Stimulated activated CD8-positive, alpha-beta memory T cell treated with anti-CD3 and anti-CD28 coated beads, Interleukin-4, amount 100 ng/mL, for 48 hours (primary cell): ENCODE measurements around the gene IBA57.

Source experiments
- DNase-seq: peaks from one replicate; pipeline ENCODE4 v3.0.0-alpha.2; 2020

The IBA57 gene

DNA sequence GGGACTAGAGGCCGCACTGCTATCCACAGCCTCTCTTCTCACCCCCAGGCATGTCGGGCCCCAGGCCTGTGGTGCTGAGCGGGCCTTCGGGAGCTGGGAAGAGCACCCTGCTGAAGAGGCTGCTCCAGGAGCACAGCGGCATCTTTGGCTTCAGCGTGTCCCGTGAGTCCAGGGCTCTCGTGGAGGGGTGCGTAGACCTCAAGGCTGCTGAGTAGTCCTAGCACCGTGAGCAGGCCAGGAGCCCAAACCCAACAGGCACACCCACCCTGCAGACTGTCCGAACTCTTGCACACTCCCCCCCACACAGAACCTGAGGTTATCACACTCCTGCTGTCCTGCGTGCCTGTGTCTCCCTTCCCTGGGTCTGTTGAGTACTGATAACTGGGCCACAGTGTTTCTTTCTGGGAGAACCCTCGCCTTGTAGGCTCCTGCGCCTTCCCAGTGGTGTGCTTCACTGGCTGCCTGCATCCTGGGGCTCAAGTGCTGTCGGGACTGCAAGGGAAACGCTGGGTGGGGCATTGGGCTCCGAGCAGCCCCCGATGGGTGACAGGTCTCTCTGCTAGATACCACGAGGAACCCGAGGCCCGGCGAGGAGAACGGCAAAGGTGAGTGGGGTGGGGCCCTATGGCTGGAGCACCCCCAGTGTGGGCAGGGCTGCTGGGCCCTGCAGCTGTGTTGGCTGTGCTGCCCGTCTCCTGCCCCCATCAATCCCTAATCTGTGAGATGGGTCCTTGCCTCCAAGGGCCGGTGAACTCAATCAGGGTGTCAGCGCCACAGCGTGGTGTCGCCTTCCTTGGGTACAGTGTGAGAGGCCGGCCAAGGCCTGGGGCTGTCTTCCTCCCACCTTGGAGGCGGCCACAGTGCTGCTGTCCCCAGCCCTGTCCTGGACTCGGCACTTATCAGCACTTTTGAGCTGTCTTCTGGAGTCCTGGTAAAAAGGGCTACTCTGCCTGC lies 19.9 kb upstream of the IBA57 start:
- no peak for DNase-seq

DNA sequence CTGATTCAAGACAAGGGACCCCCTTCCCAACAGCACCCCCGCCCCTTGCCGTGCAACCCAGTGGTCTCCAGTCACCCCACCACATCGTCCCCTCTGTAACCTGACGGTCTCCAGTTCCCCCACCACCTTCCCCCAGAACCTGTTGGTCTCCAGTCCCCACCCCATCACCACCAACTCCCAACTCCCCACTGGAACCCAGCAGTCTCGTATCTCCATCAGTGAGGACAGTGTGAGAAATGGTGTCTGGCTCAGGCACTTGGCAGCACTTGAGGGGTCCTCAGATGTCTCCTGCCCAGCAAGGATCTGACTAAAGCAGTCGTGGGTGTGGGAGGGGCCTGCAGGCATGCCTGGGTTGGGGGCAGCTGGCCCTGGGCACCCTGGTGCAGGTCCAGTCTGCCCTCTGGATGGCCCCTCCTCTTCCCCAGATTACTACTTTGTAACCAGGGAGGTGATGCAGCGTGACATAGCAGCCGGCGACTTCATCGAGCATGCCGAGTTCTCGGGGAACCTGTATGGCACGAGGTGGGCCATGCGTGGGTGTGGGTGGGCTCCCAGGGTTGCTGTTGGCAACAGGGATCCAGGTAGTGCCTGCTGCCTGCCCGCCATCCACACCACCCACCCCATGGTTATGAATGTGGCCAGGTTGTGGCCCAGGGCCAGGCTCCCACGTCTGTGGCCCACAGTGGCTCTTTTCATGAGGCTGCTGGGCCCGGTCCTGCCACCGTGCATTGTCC lies 19.0 kb upstream of the IBA57 start:
- DNase-seq = no peak

- DNase-seq = no peak
Observed at GRCh38 chr1:228147151-228147693, 18.4 kb upstream of the IBA57 start.

GRCh38 chr1:228147768-228148167 lies 17.8 kb upstream of the IBA57 start:
- DNase-seq = no peak

DNA sequence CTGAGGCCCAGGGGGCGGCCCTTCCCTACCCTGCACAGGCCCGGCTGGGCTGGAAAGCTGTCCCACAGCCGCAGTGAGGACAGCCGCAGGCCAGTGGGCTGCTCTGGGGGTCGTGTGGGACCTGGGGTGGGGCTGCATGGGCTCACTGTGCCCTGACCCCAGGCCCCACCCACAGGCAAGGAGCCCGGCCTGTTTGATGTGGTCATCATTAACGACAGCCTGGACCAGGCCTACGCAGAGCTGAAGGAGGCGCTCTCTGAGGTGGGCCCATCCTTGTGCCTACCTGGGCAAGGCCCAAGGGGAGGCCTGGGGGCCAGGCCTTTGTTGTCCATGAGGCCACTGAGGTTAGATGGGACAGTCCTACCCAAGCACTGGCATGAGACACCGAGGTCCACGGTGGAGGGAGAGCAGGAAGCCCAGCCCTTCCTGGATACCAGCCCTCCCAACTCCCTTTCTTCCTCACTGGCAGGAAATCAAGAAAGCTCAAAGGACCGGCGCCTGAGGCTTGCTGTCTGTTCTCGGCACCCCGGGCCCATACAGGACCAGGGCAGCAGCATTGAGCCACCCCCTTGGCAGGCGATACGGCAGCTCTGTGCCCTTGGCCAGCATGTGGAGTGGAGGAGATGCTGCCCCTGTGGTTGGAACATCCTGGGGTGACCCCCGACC lies 17.3 kb upstream of the IBA57 start:
- DNase-seq = no peak

- no peak for DNase-seq
Observed at GRCh38 chr1:228148935-228149405, 16.6 kb upstream of the IBA57 start.

DNA sequence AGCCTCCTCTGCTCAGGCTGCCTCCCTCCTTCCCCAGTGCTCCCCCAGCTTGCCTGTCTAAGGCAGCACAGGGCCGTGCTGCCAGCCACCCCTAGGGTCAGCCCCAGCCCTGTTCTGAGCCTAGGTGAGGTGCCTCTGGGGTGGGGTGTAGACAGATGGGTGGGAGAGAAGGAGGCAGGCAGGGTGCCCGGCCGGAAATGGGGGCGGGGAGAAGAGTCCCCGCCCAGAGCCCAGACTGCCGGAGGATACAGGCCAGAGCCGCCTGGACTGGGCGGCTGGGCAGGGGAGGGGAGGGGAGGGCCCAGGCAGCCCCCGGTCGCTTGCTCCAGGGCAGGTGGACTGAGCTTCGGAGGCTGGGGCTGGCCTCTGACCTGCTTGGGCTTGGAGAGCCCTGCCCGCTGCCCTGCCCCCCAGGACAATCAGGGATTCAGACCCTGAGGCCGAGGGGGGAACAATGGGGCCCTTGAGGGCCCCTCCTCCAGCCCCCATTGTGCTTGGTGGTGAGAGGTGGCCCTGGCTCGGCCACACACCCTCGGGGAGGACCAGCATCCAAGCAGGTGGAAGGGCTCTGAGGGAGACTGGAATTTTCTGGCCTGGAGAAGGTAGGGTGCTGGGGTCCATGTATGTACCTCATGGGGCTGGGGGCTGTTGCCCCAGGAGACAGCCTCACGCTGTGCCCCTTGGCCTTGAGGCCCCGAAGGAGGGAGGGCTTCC lies 16.0 kb upstream of the IBA57 start, which contains the start of gene GJC2:
TSS of gene GJC2 (plus strand) at position 525 of the 714 bp plus-strand sequence. CDS start 7,829 bp downstream, outside the sequence.
- DNase-seq = no peak

DNA sequence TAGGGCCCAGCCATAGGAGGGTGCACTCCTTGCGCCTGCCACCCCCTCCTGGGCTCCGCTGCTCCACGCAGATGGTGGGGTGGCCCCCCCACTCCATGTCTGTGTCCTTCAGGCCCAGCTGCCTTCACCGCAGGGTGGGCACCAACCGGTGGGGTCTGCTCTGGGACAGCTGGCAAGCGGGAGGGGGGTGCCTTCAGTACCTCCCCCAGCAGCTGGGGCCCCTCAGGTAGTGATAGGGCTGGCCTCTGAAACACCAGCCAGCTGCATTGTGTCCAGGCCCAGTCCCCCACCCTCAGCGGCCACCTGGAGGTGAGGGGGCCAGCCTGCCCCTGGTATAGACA lies 15.5 kb upstream of the IBA57 start:
- no peak for DNase-seq

DNA sequence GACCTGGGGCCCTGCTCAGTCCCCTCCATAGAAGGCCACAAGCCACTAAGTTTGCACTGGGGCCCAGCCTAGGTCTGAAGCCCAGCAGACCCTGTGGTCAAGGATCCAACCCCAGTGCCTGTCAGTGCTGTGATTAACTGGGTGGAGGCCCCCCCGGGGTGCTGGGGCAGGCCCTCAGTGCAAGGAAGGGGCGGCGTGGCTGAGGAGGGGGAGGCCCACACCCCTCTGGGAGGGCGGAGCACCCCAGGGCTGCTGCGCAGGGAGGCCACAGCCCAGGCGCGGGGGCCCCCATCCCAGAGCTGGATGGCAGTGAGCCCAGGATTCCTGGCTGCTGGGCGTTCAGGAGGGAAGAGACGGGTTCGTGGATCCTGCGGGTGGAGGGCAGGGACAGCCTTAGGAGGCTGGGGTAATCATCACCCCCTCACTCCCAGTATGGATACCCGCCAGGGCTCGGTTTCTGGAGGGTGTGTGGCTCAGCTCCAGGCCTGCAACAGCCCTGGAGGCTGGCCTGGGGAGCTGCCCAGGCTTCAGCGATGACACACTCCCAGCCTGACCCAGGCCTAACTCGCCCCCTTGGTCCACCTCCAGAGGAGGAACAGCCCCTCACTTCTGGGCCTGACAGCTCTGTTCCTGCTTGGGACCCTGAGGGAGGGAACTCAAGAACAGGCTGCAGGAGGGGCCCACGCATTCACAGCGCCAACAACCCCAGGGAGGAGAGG lies 15.0 kb upstream of the IBA57 start:
- no peak for DNase-seq

GRCh38 chr1:228151180-228151925 lies 14.3 kb upstream of the IBA57 start:
- no peak for DNase-seq

DNA sequence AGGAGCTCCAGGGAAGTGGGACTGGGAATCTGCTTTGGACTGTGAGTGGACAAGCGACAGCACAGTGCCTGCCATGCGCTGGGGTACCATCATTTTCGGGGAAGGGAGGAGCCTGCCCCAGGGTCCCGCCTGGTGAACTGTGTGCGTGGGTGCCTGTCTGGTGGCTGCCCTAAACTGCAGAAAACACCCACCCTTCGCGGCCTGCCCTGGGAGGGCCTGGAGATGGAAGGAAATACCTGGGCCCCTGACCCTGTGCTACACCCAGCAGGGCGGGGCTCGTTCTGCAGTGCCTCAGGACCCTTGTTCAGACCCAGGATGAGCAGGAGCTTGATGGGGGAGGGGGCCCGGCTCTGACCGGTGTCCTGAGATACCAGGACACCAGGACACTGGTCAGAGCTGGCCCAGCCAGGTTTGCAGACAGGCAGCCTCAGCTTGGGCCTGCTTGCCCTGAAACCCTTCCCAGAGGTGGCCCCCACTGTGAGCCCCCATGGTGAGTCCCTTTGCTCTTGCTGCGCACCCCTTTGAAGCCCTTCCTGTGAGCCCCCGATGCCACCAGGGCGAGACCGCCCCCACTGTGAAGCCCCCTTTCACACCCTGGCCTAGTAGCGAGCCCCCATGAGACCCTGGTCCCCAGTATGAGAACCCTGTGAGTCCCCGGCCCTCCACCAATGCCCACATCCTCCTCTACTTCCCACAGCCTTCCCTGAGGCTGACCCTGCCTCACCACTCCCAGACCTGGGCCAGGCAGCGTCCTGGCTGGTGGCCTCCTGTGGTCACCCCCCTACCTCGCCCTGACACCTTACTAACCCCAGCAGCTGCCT lies 13.3 kb upstream of the IBA57 start:
- DNase-seq = no peak

DNA sequence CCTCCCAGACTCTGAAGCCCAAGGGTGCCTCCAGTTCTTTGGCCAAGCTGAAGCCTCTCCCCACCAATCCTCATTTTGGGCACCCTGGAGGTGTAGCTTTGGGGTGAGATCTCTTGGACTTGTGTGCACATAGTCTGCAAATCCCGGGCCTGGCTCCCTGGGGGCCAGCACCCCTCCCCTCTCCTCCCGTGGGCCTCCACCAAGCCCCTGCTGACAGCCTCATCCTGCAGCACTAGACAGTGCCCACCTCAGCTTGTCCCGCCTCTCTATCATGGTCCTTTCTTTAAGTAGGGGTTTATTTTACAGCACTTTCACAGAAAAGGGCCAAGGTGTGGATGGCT lies 12.7 kb upstream of the IBA57 start:
- DNase-seq = no peak

DNA sequence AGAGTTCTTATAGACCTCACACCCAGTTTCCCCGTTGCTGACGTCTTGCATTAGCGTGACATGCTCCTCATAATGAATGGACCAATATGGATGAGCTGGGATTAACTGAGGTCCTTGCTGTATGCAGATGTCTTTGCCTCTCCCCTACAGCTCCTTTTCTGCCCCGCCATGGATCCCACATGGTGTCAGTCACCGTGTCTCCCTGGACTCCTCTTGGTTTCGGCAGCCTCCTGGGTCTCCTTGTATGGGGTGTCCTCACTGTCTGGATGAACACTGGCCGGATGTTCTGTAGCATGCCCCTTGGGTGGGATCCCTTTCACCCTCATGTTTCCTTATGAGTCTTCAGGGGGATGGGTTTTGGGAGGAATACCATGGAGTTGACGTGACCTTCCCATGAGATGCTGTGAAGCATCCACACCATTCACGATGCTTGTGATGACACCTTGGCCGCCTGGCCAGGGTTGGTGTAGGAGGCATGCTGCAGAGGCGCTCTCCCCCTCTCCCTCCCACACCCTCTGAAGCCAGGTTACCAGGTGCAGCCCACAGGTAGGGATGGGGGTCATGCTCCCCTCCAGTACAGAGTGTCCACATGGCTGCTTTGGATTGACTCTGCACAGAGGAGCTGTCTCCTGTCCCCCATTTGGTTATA lies 11.5 kb upstream of the IBA57 start:
- no peak for DNase-seq

DNA sequence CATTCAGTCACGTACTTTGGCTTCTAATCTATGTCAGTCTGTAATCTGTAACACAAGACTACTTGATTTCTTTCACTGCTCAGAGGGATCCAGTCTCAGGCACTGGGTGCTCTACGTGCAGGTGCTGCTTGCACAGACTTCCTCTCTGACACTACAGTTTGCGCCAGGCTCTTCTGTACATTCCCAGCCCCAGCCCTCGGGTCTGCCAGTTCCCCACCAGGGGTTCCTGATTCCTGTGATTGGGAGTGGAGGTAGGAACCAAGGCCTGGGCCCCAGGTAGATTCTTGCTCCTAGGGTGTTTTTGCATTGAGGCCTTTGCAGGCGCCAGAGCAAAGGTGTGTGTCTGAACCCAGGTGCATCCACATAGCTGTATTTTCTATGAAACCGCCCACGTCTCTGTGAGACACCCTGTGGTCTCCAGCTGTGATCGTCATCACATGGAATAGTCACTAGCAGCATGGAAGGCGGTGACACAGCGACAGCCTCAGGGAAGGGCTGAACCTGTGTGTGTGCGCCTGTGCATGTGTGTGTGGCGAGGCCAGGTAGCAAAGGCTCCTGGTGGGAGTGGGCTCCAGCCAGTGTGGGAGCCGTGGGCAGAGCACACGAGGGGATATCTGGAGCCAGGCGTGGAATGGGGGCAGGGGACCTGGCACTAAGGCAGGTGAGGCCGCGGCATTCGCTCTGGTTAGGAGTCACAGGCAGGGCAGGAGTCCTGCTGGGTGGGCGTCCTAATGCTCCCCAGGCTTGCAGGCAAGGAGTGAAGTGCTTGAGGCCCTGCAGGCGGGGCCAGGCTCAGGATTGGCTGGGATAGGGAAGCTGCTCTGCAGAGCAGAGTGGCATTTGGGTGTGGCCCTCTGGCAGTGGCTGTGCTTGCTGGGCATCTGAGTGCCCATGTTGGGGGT lies 10.7 kb upstream of the IBA57 start:
- DNase-seq = peak; percentile 58

DNA sequence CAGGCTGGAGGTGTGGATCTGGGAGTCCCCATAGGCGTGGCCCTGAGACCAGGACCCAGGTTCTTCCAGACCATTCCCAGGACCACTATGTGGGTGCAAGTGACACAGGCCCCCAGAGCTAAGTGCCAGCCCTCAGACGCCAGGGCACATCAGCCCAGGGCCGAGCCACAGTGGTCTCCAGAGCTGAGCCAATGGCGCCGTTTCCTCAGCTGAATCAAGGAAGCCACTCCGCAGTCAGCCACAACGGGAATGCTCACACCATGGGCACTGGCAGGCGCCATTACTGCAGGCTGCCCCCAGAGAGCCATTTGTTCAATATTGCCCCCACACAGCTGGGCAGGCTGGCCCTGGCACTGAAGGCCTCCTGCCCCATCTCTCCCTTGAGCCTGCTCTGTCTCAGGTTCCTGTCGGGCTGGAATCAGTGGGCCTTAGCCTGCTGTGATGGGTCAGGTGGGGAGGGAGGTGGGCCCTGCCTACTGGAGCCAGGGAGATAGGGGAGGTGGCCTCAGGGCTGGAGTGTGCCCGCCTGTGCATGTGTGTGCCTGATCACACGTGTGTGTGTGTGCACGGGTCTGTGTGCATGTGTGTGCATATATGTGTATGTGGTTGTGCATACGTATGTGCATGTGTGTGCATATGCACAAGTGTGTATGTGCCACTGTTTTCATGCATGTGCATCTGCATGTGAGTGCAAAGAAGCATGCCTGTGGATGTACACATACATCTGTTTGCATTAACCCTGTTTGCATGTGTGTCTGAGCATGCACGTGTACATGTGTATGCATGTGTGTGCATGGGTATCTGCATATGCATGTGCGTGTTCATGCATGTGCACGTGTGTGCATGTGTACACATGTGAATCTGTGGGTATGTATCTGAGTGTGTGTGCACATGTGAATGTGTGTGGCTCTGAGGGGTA lies 9.7 kb upstream of the IBA57 start:
- DNase-seq = no peak

GRCh38 chr1:228156515-228156881 lies 9.1 kb upstream of the IBA57 start:
- DNase-seq = no peak

GRCh38 chr1:228156941-228157728 lies 8.5 kb upstream of the IBA57 start:
- DNase-seq = peak; percentile 47
